Naive thymus-derived CD4-positive, alpha-beta T cell (primary cell): ENCODE results near the gene RSPH1. TPM values are rescaled to one million over a fixed set of nuclear protein-coding genes. Genes with fewer than 3 reads are reported as not detected.
A peak's percentile ranks its signal among the peaks of the same experiment; 100 is the strongest.
"Not testable (repeated sequence)": the region's sequence is repeated elsewhere in the genome, so short reads cannot be mapped to it uniquely, and the experiment has no call there.

Experiments used
- ATAC-seq: fragments of 150-1000 bp; cut with Tn5 transposase; 2 replicates; pipeline ENCODE4 v1.10.0; 2021; ENCODE audit warnings: mild to moderate bottlenecking, moderate library complexity
- CTCF ChIA-PET: fragments of 350-600 bp; sonication (Branson Sonifier 250); formaldehyde crosslinking; loops from one replicate; lab custom pipeline; 2021; ENCODE audit warnings: antibody characterized with exemption; lab: Charles Lee
- POLR2A ChIA-PET: fragments of 350-600 bp; sonication (Branson Sonifier 250); formaldehyde crosslinking; loops from one replicate; lab custom pipeline; 2021; ENCODE audit warnings: antibody characterized with exemption, inconsistent platforms; lab: Charles Lee
- DNase-seq, 9 donors: peaks; one replicate each; pipeline versions ENCODE4 v3.0.0 to v3.0.0-alpha.2; 2020 to 2022; ENCODE audit warnings: mixed read lengths in 1 of 9
- H3K27ac ChIP-seq: one replicate; pipeline ENCODE4 v1.7.0; 2013; ENCODE audit warnings: mild to moderate bottlenecking, low read depth, low read length, moderate library complexity
- H3K27me3 ChIP-seq, 2 donors: one replicate each; pipeline ENCODE4 v1.7.0; 2013; ENCODE audit warnings: low read length in 2 of 2, mild to moderate bottlenecking in 2 of 2, moderate library complexity in 2 of 2; ENCODE audit not compliant: control insufficient read depth in 2 of 2, insufficient read depth in 2 of 2
- H3K36me3 ChIP-seq, 3 experiments: 1 replicate in 2 of 3; 2 replicates in 1 of 3; pipeline ENCODE4 v1.7.0; 2013; ENCODE audit warnings: low read length in 3 of 3, mild to moderate bottlenecking in 3 of 3, moderate library complexity in 1 of 3; ENCODE audit not compliant: insufficient read depth in 3 of 3, control insufficient read depth in 2 of 3
- H3K4me1 ChIP-seq, 2 donors: one replicate each; pipeline ENCODE4 v1.7.0; 2013; ENCODE audit warnings: low read length in 2 of 2, mild to moderate bottlenecking in 2 of 2, moderate library complexity in 1 of 2; ENCODE audit not compliant: control insufficient read depth in 2 of 2, insufficient read depth in 2 of 2
- H3K4me3 ChIP-seq: 2 replicates; pipeline ENCODE4 v1.7.0; 2013; ENCODE audit warnings: mild to moderate bottlenecking, low read length
- H3K9me3 ChIP-seq, 3 experiments: 1 replicate in 2 of 3; 2 replicates in 1 of 3; pipeline ENCODE4 v1.7.0; 2013; ENCODE audit warnings: low read length in 3 of 3; ENCODE audit not compliant: control insufficient read depth in 2 of 3
- H3K27ac Mint-ChIP-seq, 9 donors: one replicate each; pipeline ENCODE4 v1.8.0; 2020 to 2022; ENCODE audit warnings: mixed read lengths in 9 of 9, mild to moderate bottlenecking in 8 of 9, moderate library complexity in 5 of 9, inconsistent platforms in 2 of 9
- H3K27me3 Mint-ChIP-seq, 5 donors: one replicate each; pipeline ENCODE4 v1.8.0; 2021 to 2022; ENCODE audit warnings: mixed read lengths in 5 of 5, mild to moderate bottlenecking in 1 of 5
- H3K36me3 Mint-ChIP-seq, 5 donors: one replicate each; pipeline ENCODE4 v1.8.0; 2020 to 2022; ENCODE audit warnings: mixed read lengths in 5 of 5, mild to moderate bottlenecking in 3 of 5, inconsistent platforms in 1 of 5
- H3K4me1 Mint-ChIP-seq, 7 donors: one replicate each; pipeline ENCODE4 v1.8.0; 2020 to 2022; ENCODE audit warnings: mixed read lengths in 7 of 7, mild to moderate bottlenecking in 3 of 7, inconsistent platforms in 1 of 7
- H3K4me3 Mint-ChIP-seq, 10 donors: one replicate each; pipeline ENCODE4 v1.8.0; 2020 to 2022; ENCODE audit warnings: mild to moderate bottlenecking in 10 of 10, mixed read lengths in 10 of 10, moderate library complexity in 6 of 10, inconsistent platforms in 2 of 10
- H3K9me3 Mint-ChIP-seq, 11 donors: one replicate each; pipeline ENCODE4 v1.8.0; 2020 to 2022; ENCODE audit warnings: mixed read lengths in 11 of 11, mild to moderate bottlenecking in 4 of 11, inconsistent platforms in 1 of 11, moderate library complexity in 1 of 11
- intact Hi-C, 2 donors: fragments of 100-400 bp; cut with micrococcal nuclease; formaldehyde crosslinking; loops; one replicate each; pipeline ENCODE4 v1.15.1; 2023
- polyA plus RNA-seq, 2 donors: library from polyadenylated mRNA; unstranded; fragments of 300-500 nt; fragmentation: Illumina TruSeq; gene quantifications; one replicate each; pipeline ENCODE4 v1.2.3, GENCODE V29; 2021
- total RNA-seq, 6 experiments: library from RNA in 5 of 6; stranded (reverse) in 5 of 6; gene quantifications; 1 replicate in 5 of 6; 2 replicates in 1 of 6; pipeline ENCODE4 v1.2.3 and lab custom pipeline; 2021 to 2026

Gene RSPH1
- total and polyA plus RNA-seq, 7 experiments from 2014 or later = 0.27 to 0.40 TPM; not detected in 5

DNA sequence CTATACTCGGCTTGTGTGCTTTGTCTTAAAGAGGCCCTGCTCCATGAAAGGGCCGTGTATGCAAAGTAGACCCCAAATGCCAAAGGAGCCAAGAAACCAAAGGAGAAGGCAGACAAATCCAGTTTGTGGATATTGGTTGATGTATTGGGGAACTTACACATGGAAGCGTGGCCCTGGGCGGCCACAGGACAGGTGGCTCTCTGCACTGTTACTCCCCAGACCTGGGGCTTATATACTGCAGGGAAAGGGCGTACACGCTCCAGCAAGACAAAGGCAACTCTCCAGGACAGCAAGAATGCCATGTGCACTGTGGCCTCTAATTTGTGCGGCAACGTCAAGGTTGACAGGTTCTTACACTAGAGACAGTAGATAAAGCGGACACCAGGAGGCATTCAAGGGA lies 24.8 kb downstream of the RSPH1 start:
- Histone ChIP-seq H3K27me3 (no peaks in the 10 kb centered on the region), H3K27ac (no peak overlapping the region), H3K4me3 (no peak overlapping the region), H3K36me3 (no peaks in the 10 kb centered on the region), H3K4me1 (no peaks in the 10 kb centered on the region), H3K9me3 (no peaks in the 10 kb centered on the region)
- no peak for DNase-seq
- Mint-ChIP-seq H3K27me3 (peaks cover 0 to 14% (median 0%) of the 10 kb centered on the region in 5 donors), H3K36me3 (no peaks in the 10 kb centered on the region), H3K4me3 (no peak overlapping the region), H3K4me1 (peaks cover 0 to 13% (median 6%) of the 10 kb centered on the region in 7 donors), H3K9me3 (no peaks in the 10 kb centered on the region), H3K27ac (peak overlapping the region in 1 of 9 donors; percentile 2)
- intact Hi-C loops = no loop called here
- ChIA-PET CTCF (no interaction called here), POLR2A (no interaction called here)
- no peak for ATAC-seq

- H3K27me3 ChIP-seq, H3K27ac Mint-ChIP-seq, H3K36me3 ChIP-seq, H3K4me3 ChIP-seq, DNase-seq, H3K4me3 Mint-ChIP-seq, H3K4me1 ChIP-seq, H3K9me3 ChIP-seq, ATAC-seq, H3K27ac ChIP-seq, H3K36me3 Mint-ChIP-seq, H3K9me3 Mint-ChIP-seq, CTCF ChIA-PET: not testable (repeated sequence)
- POLR2A ChIA-PET = interaction anchor here (0.7 kb wide), 1 partner anchor 235 kb away, joined by 4 read pairs; no protein-coding TSS in a partner anchor
- H3K4me1 Mint-ChIP-seq = peaks cover 13 to 25% (median 17%) of the 10 kb centered on the region in 7 donors
- H3K27me3 Mint-ChIP-seq = peaks cover 0 to 14% (median 0%) of the 10 kb centered on the region in 5 donors
- intact Hi-C loops = loop anchor here in 1 of 2 donors (5.0 kb wide), 1 partner anchor 68 kb away; no protein-coding TSS in a partner anchor
Observed at GRCh38 chr21:42469726-42470125, 26.3 kb downstream of the RSPH1 start.

GRCh38 chr21:42469272-42469671 lies 26.8 kb downstream of the RSPH1 start:
- peaks cover 0 to 14% (median 0%) of the 10 kb centered on the region in 5 donors for H3K27me3 Mint-ChIP-seq
- H3K27ac Mint-ChIP-seq = peak overlapping the region in 1 of 9 donors; percentile 74
- ChIA-PET CTCF (no interaction called here), POLR2A (interaction anchor here (0.7 kb wide), 1 partner anchor 236 kb away, joined by 4 read pairs; no protein-coding TSS in a partner anchor)
- ATAC-seq (no peak), DNase-seq (no peak)
- H3K4me3 ChIP-seq = no peak overlapping the region
- H3K4me1 Mint-ChIP-seq = peaks cover 16 to 28% (median 22%) of the 10 kb centered on the region in 7 donors
- peaks cover 0 to under 1% (median 0%) of the 10 kb centered on the region in 5 donors for H3K36me3 Mint-ChIP-seq
- no peaks in the 10 kb centered on the region for H3K36me3 ChIP-seq
- no peaks in the 10 kb centered on the region for H3K9me3 ChIP-seq
- H3K4me3 Mint-ChIP-seq = no peak overlapping the region
- intact Hi-C loops = loop anchor here in 1 of 2 donors (5.0 kb wide), 1 partner anchor 68 kb away; no protein-coding TSS in a partner anchor
- H3K27me3 ChIP-seq = no peaks in the 10 kb centered on the region
- no peaks in the 10 kb centered on the region for H3K9me3 Mint-ChIP-seq
- no peak overlapping the region for H3K27ac ChIP-seq
- peaks cover 13 to 14% of the 10 kb centered on the region in 2 donors for H3K4me1 ChIP-seq

DNA sequence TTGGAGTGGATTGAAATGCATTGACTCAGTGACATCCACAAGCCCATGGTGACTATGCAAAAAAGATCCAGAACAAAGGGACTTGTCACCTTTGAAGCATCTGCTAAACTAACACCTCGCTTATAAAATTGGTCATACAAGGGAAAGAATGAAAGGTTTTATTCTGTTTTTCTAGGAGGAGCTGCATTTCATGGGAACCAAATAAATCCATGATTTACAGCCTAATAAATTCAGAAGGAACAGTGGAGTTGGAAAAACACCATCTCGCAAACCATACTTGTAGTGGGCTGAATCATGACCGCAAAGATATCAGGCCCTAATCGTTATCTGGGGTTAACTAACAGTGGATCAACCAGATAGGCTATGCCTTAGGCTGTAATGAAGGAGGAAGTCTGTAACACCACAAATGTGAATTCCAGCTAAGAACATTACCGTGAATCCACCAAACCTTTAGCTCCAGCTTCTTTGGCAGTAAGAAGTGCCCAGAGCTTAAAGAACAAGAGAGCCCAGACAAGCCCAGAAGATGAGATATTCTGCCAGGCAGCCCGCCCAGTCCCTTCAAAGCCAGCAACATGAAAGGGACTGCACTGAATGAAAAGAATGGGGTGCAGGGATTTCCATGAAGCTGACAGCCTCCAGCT lies 27.4 kb downstream of the RSPH1 start:
- intact Hi-C loops = loop anchor here in 1 of 2 donors (5.0 kb wide), 1 partner anchor 69 kb away; no protein-coding TSS in a partner anchor
- Histone ChIP-seq H3K27me3 (no peaks in the 10 kb centered on the region), H3K36me3 (no peaks in the 10 kb centered on the region), H3K4me3 (no peak overlapping the region), H3K9me3 (no peaks in the 10 kb centered on the region), H3K4me1 (peaks cover 18 to 20% of the 10 kb centered on the region in 2 donors), H3K27ac (no peak overlapping the region)
- Mint-ChIP-seq H3K9me3 (peaks cover 0 to 3% (median 0%) of the 10 kb centered on the region in 11 donors), H3K27ac (peak overlapping the region in 1 of 9 donors; percentile 19), H3K4me3 (no peak overlapping the region), H3K36me3 (peaks cover 0 to 4% (median 0%) of the 10 kb centered on the region in 5 donors), H3K27me3 (peaks cover 0 to 14% (median 0%) of the 10 kb centered on the region in 5 donors), H3K4me1 (peaks cover 23 to 34% (median 28%) of the 10 kb centered on the region in 7 donors)
- ChIA-PET CTCF (interaction anchor here (0.9 kb wide), 1 partner anchor 18 kb away, joined by 5 read pairs; no protein-coding TSS in a partner anchor), POLR2A (no interaction called here)
- DNase-seq (no peak), ATAC-seq (no peak)

DNA sequence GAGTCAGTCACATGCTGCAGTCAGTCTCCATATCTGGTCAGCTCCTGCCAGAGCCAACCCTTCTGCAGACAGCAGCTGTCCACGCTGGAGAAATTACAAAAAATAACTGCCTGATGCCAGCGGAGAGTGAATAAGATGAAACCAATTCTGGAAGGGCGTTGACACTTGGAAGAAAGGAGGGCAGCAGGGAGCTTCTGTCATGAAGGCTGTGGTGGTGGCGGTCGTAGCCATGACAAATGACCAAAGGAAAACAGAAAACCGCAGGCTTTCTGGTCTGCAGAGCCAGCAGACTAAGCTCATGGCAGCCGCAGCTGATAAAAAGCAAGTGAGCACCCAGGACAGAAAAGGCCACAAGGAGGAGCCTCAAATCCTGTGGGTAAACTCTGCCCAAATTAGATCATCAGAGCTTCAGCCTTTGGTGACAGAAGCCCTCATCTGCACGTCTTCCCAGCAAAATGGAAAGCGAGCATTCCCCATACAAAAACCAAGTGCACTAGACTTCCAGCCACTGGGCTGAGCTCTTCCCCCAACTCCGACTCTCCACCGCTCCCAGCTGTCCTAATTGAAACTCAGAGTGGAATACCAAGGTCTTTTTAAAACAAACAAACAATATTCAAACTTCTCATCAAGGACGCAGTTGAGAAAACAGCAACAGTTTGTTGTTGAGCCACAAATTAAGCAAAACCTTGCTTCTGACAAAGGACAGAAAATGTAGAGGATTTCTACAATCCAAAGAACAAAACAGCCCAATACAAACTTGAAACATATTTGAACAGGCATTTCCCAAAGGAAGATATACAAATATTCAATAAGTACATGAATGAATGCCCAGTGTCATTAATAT lies 28.7 kb downstream of the RSPH1 start:
- peaks cover 31 to 45% (median 40%) of the 10 kb centered on the region in 7 donors for H3K4me1 Mint-ChIP-seq
- Histone ChIP-seq H3K4me1 (peaks cover 18 to 31% of the 10 kb centered on the region in 2 donors), H3K27me3 (no peaks in the 10 kb centered on the region), H3K27ac (no peak overlapping the region), H3K36me3 (no peaks in the 10 kb centered on the region), H3K9me3 (no peaks in the 10 kb centered on the region), H3K4me3 (no peak overlapping the region)
- DNase-seq (no peak), ATAC-seq (no peak)
- ChIA-PET CTCF (interaction anchor here (0.9 kb wide), 1 partner anchor 17 kb away, joined by 5 read pairs; no protein-coding TSS in a partner anchor), POLR2A (interaction anchor here (1.2 kb wide), 1 partner anchor 34 kb away, joined by 3 read pairs; no protein-coding TSS in a partner anchor)
- H3K27ac Mint-ChIP-seq = peak overlapping the region in 3 of 9 donors; percentile 44 to 75 (median 48)
- intact Hi-C loops = loop anchor here (1.0 to 5.0 kb wide), 3 partner anchors 47 to 70 kb away; no protein-coding TSS in a partner anchor
- peaks cover 0 to 7% (median 0%) of the 10 kb centered on the region in 5 donors for H3K36me3 Mint-ChIP-seq
- peaks cover 0 to 4% (median 0%) of the 10 kb centered on the region in 11 donors for H3K9me3 Mint-ChIP-seq
- H3K27me3 Mint-ChIP-seq = peaks cover 0 to 14% (median 0%) of the 10 kb centered on the region in 5 donors
- H3K4me3 Mint-ChIP-seq = no peak overlapping the region

DNA sequence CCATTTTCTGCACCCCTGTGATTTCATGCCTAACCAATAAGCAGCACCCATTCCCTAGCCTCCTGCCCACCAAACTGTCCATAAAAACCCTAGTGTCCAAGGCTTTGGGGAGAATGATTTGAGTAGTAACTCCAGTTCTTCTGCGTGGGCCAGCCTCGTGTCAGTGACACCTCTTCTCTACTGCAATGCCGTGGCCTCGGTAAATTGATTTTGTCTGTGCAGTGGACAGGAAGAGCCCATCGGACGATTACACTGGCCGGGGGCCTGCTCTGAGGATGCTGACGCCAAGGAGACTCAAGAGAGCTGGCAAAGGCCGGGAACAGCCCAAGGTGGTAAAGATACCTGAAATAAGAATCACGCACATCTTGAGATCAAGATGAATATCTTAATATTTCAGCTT lies 29.3 kb downstream of the RSPH1 start:
- intact Hi-C loops = loop anchor here (1.0 to 5.0 kb wide), 3 partner anchors 48 to 71 kb away; no protein-coding TSS in a partner anchor
- CTCF ChIA-PET = no interaction called here
- POLR2A ChIA-PET = interaction anchor here (1.2 kb wide), 1 partner anchor 33 kb away, joined by 3 read pairs; no protein-coding TSS in a partner anchor
- H3K36me3 ChIP-seq = no peaks in the 10 kb centered on the region
- peaks cover 18 to 37% of the 10 kb centered on the region in 2 donors for H3K4me1 ChIP-seq
- peak overlapping the region in 4 of 9 donors; percentile 22 to 48 (median 44) for H3K27ac Mint-ChIP-seq
- peaks cover 0 to 7% (median 0%) of the 10 kb centered on the region in 5 donors for H3K36me3 Mint-ChIP-seq
- H3K4me3 ChIP-seq = no peak overlapping the region
- H3K4me3 Mint-ChIP-seq = no peak overlapping the region
- ATAC-seq (no peak), DNase-seq (no peak)
- no peaks in the 10 kb centered on the region for H3K27me3 ChIP-seq
- H3K4me1 Mint-ChIP-seq = peaks cover 37 to 52% (median 47%) of the 10 kb centered on the region in 7 donors
- H3K9me3 Mint-ChIP-seq = peaks cover 0 to 4% (median 0%) of the 10 kb centered on the region in 11 donors
- H3K27ac ChIP-seq = no peak overlapping the region
- H3K9me3 ChIP-seq = no peaks in the 10 kb centered on the region
- peaks cover 0 to 13% (median 0%) of the 10 kb centered on the region in 5 donors for H3K27me3 Mint-ChIP-seq
